RCC 7860 (cell line): ENCODE data around the gene CAPN8.

Experiments used
- DNase-seq: peaks from one replicate; pipeline ENCODE4 v3.0.0-alpha.2; 2015; ENCODE audit warnings: low spot score
- FAIRE-seq: peaks from 2 replicates; lab custom pipeline; 2012; peaks lifted over from hg19 to GRCh38; lab: Jason Lieb, UNC

CAPN8 gene

GRCh38 chr1:223657978-223658377, 7.5 kb downstream of the CAPN8 start:
- DNase-seq (no peak), FAIRE-seq (no peak)

GRCh38 chr1:223654083-223654482, 11.4 kb downstream of the CAPN8 start:
- FAIRE-seq (no peak), DNase-seq (no peak)

GRCh38 chr1:223653431-223653830, 12.1 kb downstream of the CAPN8 start:
- DNase-seq = no peak
- FAIRE-seq = no peak

- FAIRE-seq (no peak), DNase-seq (no peak)
These were observed 12.5 kb downstream of the CAPN8 start for GRCh38 chr1:223653015-223653414.

- DNase-seq = no peak
These were observed 13.0 kb downstream of the CAPN8 start for GRCh38 chr1:223652436-223652941.

GRCh38 chr1:223651291-223651991, 14.1 kb downstream of the CAPN8 start:
- DNase-seq (no peak), FAIRE-seq (no peak)

More at GRCh38 chr1:223652436-223652941, 13.0 kb downstream of the CAPN8 start:
- no peak for FAIRE-seq

GRCh38 chr1:223650465-223650864, 15.0 kb downstream of the CAPN8 start:
- FAIRE-seq = no peak

GRCh38 chr1:223649222-223649621, 16.3 kb downstream of the CAPN8 start:
- FAIRE-seq (no peak), DNase-seq (no peak)

More at GRCh38 chr1:223650465-223650864, 15.0 kb downstream of the CAPN8 start:
- no peak for DNase-seq

- FAIRE-seq (no peak), DNase-seq (no peak)
These were observed 18.3 kb downstream of the CAPN8 start for GRCh38 chr1:223647249-223647648.

GRCh38 chr1:223645903-223646302, 19.6 kb downstream of the CAPN8 start:
- no peak for FAIRE-seq
- no peak for DNase-seq

- FAIRE-seq (no peak), DNase-seq (no peak)
These were observed 23.3 kb downstream of the CAPN8 start for GRCh38 chr1:223642237-223642636.

- no peak for FAIRE-seq
- DNase-seq = no peak
These were observed 23.9 kb downstream of the CAPN8 start for GRCh38 chr1:223641523-223642039.

- FAIRE-seq = no peak
- DNase-seq = no peak
These were observed 26.2 kb downstream of the CAPN8 start for GRCh38 chr1:223639331-223639749.

GRCh38 chr1:223635236-223635635, 30.3 kb downstream of the CAPN8 start:
- no peak for FAIRE-seq
- DNase-seq = no peak

GRCh38 chr1:223634423-223634822, 31.1 kb downstream of the CAPN8 start:
- FAIRE-seq = no peak
- DNase-seq = no peak

- DNase-seq = no peak
These were observed 33.5 kb downstream of the CAPN8 start for GRCh38 chr1:223631956-223632355.

GRCh38 chr1:223631473-223631872, 34.0 kb downstream of the CAPN8 start:
- DNase-seq (no peak), FAIRE-seq (no peak)

More at GRCh38 chr1:223631956-223632355, 33.5 kb downstream of the CAPN8 start:
- no peak for FAIRE-seq

GRCh38 chr1:223629126-223629457, 36.4 kb downstream of the CAPN8 start:
- FAIRE-seq (no peak), DNase-seq (no peak)

- FAIRE-seq = no peak
- DNase-seq = no peak
These were observed 37.0 kb downstream of the CAPN8 start for GRCh38 chr1:223628233-223629125.

GRCh38 chr1:223622132-223622842, 43.2 kb downstream of the CAPN8 start:
- DNase-seq (no peak), FAIRE-seq (no peak)

GRCh38 chr1:223621312-223621734, 44.2 kb downstream of the CAPN8 start:
- no peak for DNase-seq
- FAIRE-seq = no peak
